WTC11 (cell line): Measurements from ENCODE around the gene DTNBP1. TPM values are rescaled to one million over a fixed set of nuclear protein-coding genes. Genes with fewer than 3 reads are reported as not detected.

Experiments used
- ATAC-seq: fragments of 200-7000 bp; cut with Tn5 transposase; 2 replicates; pipeline ENCODE4 v1.10.0; 2021; ENCODE audit warnings: mild to moderate bottlenecking, moderate library complexity
- CTCF ChIA-PET: fragments of 300-600 bp; sonication (Branson Sonifier 250); formaldehyde crosslinking; loops from one replicate; lab custom pipeline; 2021; ENCODE audit warnings: antibody characterized with exemption; lab: Charles Lee
- POLR2A ChIA-PET: fragments of 350-600 bp; sonication (Branson Sonifier 250); formaldehyde crosslinking; loops from one replicate; lab custom pipeline; 2021; ENCODE audit warnings: antibody characterized with exemption; lab: Charles Lee
- DNase-seq: peaks from one replicate; pipeline ENCODE4 v3.0.0; 2021; ENCODE audit warnings: low spot score
- H3K27ac Mint-ChIP-seq: 2 replicates; pipeline ENCODE4 v1.8.0; 2021; ENCODE audit warnings: mixed read lengths
- H3K27me3 Mint-ChIP-seq: 2 replicates; pipeline ENCODE4 v1.8.0; 2021; ENCODE audit warnings: low read depth, mild to moderate bottlenecking, moderate library complexity, mixed read lengths
- H3K36me3 Mint-ChIP-seq: 2 replicates; pipeline ENCODE4 v1.8.0; 2021; ENCODE audit warnings: mixed read lengths
- H3K4me1 Mint-ChIP-seq: 2 replicates; pipeline ENCODE4 v1.8.0; 2022; ENCODE audit warnings: mixed read lengths
- H3K4me3 Mint-ChIP-seq: 2 replicates; pipeline ENCODE4 v1.8.0; 2021; ENCODE audit warnings: mild to moderate bottlenecking, moderate library complexity, mixed read lengths
- H3K9me3 Mint-ChIP-seq: 2 replicates; pipeline ENCODE4 v1.8.0; 2021; ENCODE audit warnings: mixed read lengths
- AFF4 ChIP-seq: sonication (generic); formaldehyde crosslinking; IDR thresholded peaks from 2 replicates; pipeline ENCODE4 v1.8.1; 2023; ENCODE audit warnings: mild to moderate bottlenecking, missing genetic modification reagents, borderline replicate concordance
- ATF2 ChIP-seq: sonication (generic); formaldehyde crosslinking; IDR thresholded peaks from 2 replicates; pipeline ENCODE4 v1.8.1; 2022; ENCODE audit warnings: low read depth, missing genetic modification reagents, borderline replicate concordance
- CBFB ChIP-seq: sonication (generic); formaldehyde crosslinking; IDR thresholded peaks from 2 replicates; pipeline ENCODE4 v1.8.1; 2022; ENCODE audit warnings: mild to moderate bottlenecking, low read depth, missing genetic modification reagents
- ELF4 ChIP-seq: sonication (generic); formaldehyde crosslinking; IDR thresholded peaks from 2 replicates; pipeline ENCODE4 v1.8.1; 2022; ENCODE audit warnings: low read depth, mild to moderate bottlenecking, moderate library complexity, missing genetic modification reagents
- FOXJ3 ChIP-seq: sonication (generic); formaldehyde crosslinking; IDR thresholded peaks from 2 replicates; pipeline ENCODE4 v1.9.0; 2021; ENCODE audit warnings: missing genetic modification reagents, mild to moderate bottlenecking, borderline replicate concordance
- GRHL2 ChIP-seq: fragments of 250-450 bp; sonication (Bioruptor Pico); IDR thresholded peaks from 2 replicates; pipeline ENCODE4 v1.8.0; 2022; ENCODE audit warnings: mild to moderate bottlenecking, moderate library complexity; ENCODE audit not compliant: insufficient replicate concordance, severe bottlenecking
- JUN ChIP-seq: sonication (generic); formaldehyde crosslinking; IDR thresholded peaks from 2 replicates; pipeline ENCODE4 v1.8.0; 2023; ENCODE audit warnings: mild to moderate bottlenecking, missing genetic modification reagents
- MXD4 ChIP-seq: fragments of 250-450 bp; sonication (Bioruptor Pico); IDR thresholded peaks from 2 replicates; pipeline ENCODE4 v1.8.0; 2021; ENCODE audit warnings: mild to moderate bottlenecking, moderate library complexity, borderline replicate concordance
- NR2C2 ChIP-seq: sonication (generic); formaldehyde crosslinking; IDR thresholded peaks from 2 replicates; pipeline ENCODE4 v1.8.0; 2022; ENCODE audit warnings: mild to moderate bottlenecking, missing genetic modification reagents
- PRDM15 ChIP-seq: sonication (generic); formaldehyde crosslinking; IDR thresholded peaks from 2 replicates; pipeline ENCODE4 v1.8.0; 2022; ENCODE audit warnings: missing genetic modification reagents
- PRRX2 ChIP-seq: fragments of 250-450 bp; sonication (Bioruptor Pico); IDR thresholded peaks from 2 replicates; pipeline ENCODE4 v1.8.0; 2021; ENCODE audit warnings: mild to moderate bottlenecking
- RORB ChIP-seq: fragments of 250-450 bp; sonication (Bioruptor Pico); IDR thresholded peaks from 2 replicates; pipeline ENCODE4 v1.9.0; 2021; ENCODE audit warnings: mild to moderate bottlenecking
- ZNF232 ChIP-seq: sonication (generic); formaldehyde crosslinking; IDR thresholded peaks from 2 replicates; pipeline ENCODE4 v1.8.0; 2022; ENCODE audit warnings: mild to moderate bottlenecking, missing genetic modification reagents
- ZNF396 ChIP-seq: fragments of 250-450 bp; sonication (Bioruptor Pico); IDR thresholded peaks from 2 replicates; pipeline ENCODE4 v1.8.0; 2021; ENCODE audit warnings: mild to moderate bottlenecking, moderate library complexity, borderline replicate concordance
- total RNA-seq: library from RNA; stranded (reverse); gene quantifications from 3 replicates; pipeline ENCODE4 v1.2.3, GENCODE V29; 2021

The DTNBP1 gene
- total RNA-seq, 1 experiment from 2014 or later = 15.1 TPM

- POLR2A ChIA-PET = no interaction called here
- DNase-seq (peak; percentile 55), ATAC-seq (peak; percentile 96)
- CTCF ChIA-PET = interaction anchor here (0.9 to 1.3 kb wide), 3 partner anchors 35 to 1492 kb away, joined by 3 to 5 read pairs (median 4); no protein-coding TSS in a partner anchor
- Mint-ChIP-seq H3K9me3 (no peaks in the 10 kb centered on the region), H3K27me3 (no peaks in the 10 kb centered on the region), H3K4me1 (peaks cover 28% of the 10 kb centered on the region), H3K36me3 (no peaks in the 10 kb centered on the region), H3K27ac (peak overlapping the region; percentile 79), H3K4me3 (no peak overlapping the region)
- TF ChIP-seq PRDM15 (CRISPR knock-in tag) (no peak), JUN (CRISPR knock-in tag) (no peak), MXD4 (no peak), ELF4 (CRISPR knock-in tag) (no peak)
These were observed 41.4 kb downstream of the DTNBP1 start for GRCh38 chr6:15621203-15622044.

GRCh38 chr6:15620611-15621010 lies 42.2 kb downstream of the DTNBP1 start:
- H3K9me3 Mint-ChIP-seq = no peaks in the 10 kb centered on the region
- POLR2A ChIA-PET = no interaction called here
- DNase-seq = no peak
- H3K36me3 Mint-ChIP-seq = no peaks in the 10 kb centered on the region
- peaks cover 36% of the 10 kb centered on the region for H3K4me1 Mint-ChIP-seq
- H3K27me3 Mint-ChIP-seq = no peaks in the 10 kb centered on the region
- H3K4me3 Mint-ChIP-seq = no peak overlapping the region
- ATAC-seq = no peak
- TF ChIP-seq FOXJ3 (CRISPR knock-in tag) = no peak
- no peak for TF ChIP-seq PRRX2 (CRISPR knock-in tag)
- TF ChIP-seq AFF4 (CRISPR knock-in tag) = no peak
- TF ChIP-seq ZNF396 (CRISPR knock-in tag) = no peak
- no peak for TF ChIP-seq RORB (CRISPR knock-in tag)
- H3K27ac Mint-ChIP-seq = no peak overlapping the region
- CTCF ChIA-PET = interaction anchor here (0.5 to 1.3 kb wide), 4 partner anchors 35 to 1491 kb away, joined by 3 to 5 read pairs (median 4); no protein-coding TSS in a partner anchor

- DNase-seq = no peak
- Mint-ChIP-seq H3K27ac (no peak overlapping the region), H3K4me3 (no peak overlapping the region), H3K9me3 (no peaks in the 10 kb centered on the region), H3K36me3 (peaks cover 3% of the 10 kb centered on the region), H3K4me1 (peaks cover 45% of the 10 kb centered on the region), H3K27me3 (no peaks in the 10 kb centered on the region)
- CTCF ChIA-PET = no interaction called here
- TF ChIP-seq GRHL2 (CRISPR knock-in tag) (no peak), NR2C2 (CRISPR knock-in tag) (no peak), ZNF232 (CRISPR knock-in tag) (no peak), ATF2 (no peak), CBFB (CRISPR knock-in tag) (no peak)
- ATAC-seq = no peak
- POLR2A ChIA-PET = no interaction called here
These were observed 43.5 kb downstream of the DTNBP1 start for GRCh38 chr6:15619330-15619729.
